ENCODE data around the gene MYL3. TPM values are rescaled to one million over a fixed set of nuclear protein-coding genes. Genes with fewer than 3 reads are reported as not detected.
A peak's percentile ranks its signal among the peaks of the same experiment; 100 is the strongest.

The MYL3 gene
- total RNA-seq, 4 donors from 2014 or later = 5.4 to 17.1 (median 8.6) TPM

- 75 to 83% methylated on average over 20 to 21 of the region's 22 CpGs for WGBS, 2 donors
- no peak overlapping the region for H3K4me3 ChIP-seq
- TF ChIP-seq, protein P1, sequence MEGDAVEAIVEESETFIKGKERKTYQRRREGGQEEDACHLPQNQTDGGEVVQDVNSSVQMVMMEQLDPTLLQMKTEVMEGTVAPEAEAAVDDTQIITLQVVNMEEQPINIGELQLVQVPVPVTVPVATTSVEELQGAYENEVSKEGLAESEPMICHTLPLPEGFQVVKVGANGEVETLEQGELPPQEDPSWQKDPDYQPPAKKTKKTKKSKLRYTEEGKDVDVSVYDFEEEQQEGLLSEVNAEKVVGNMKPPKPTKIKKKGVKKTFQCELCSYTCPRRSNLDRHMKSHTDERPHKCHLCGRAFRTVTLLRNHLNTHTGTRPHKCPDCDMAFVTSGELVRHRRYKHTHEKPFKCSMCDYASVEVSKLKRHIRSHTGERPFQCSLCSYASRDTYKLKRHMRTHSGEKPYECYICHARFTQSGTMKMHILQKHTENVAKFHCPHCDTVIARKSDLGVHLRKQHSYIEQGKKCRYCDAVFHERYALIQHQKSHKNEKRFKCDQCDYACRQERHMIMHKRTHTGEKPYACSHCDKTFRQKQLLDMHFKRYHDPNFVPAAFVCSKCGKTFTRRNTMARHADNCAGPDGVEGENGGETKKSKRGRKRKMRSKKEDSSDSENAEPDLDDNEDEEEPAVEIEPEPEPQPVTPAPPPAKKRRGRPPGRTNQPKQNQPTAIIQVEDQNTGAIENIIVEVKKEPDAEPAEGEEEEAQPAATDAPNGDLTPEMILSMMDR (IDR thresholded peaks at IDR 0.05) = no peak
- TF ChIP-seq EP300 (IDR thresholded peaks at IDR 0.05) (no peak), POLR2A (IDR thresholded peaks at IDR 0.05) (no peak)
These were observed 36.1 kb upstream of the MYL3 start for GRCh38 chr3:46899151-46900006.

GRCh38 chr3:46898321-46899150 lies 35.3 kb upstream of the MYL3 start:
- peaks cover 0 to 14% of the 10 kb centered on the region in 2 donors for H3K27me3 ChIP-seq
- WGBS, 2 donors = 27 to 30% methylated on average over 23 to 57 of the region's 71 CpGs
- peak overlapping the region in 1 of 4 donors; percentile 10 for H3K4me3 ChIP-seq
- TF ChIP-seq EP300 (IDR thresholded peaks at IDR 0.05) = no peak
- TF ChIP-seq, protein P1 (IDR thresholded peaks at IDR 0.05) = no peak
- no peak for TF ChIP-seq POLR2A (IDR thresholded peaks at IDR 0.05)
- no peak for DNase-seq (ENCODE audit: low spot score in 2 of 2)
- H3K36me3 ChIP-seq = no peaks in the 10 kb centered on the region
- H3K4me1 ChIP-seq = peaks cover 0 to 30% (median 14%) of the 10 kb centered on the region in 4 donors
- H3K9me3 ChIP-seq = no peaks in the 10 kb centered on the region
- H3K27ac ChIP-seq = no peak overlapping the region

More at GRCh38 chr3:46899151-46900006, 36.1 kb upstream of the MYL3 start:
- Histone ChIP-seq H3K9me3 (no peaks in the 10 kb centered on the region), H3K4me1 (peaks cover 0 to 27% (median 11%) of the 10 kb centered on the region in 4 donors), H3K27ac (no peak overlapping the region), H3K27me3 (peaks cover 0 to 14% of the 10 kb centered on the region in 2 donors), H3K36me3 (no peaks in the 10 kb centered on the region)
- DNase-seq (ENCODE audit: low spot score in 2 of 2) = no peak

- no peak for DNase-seq (ENCODE audit: low spot score in 2 of 2)
- H3K9me3 ChIP-seq = no peaks in the 10 kb centered on the region
- no peak for TF ChIP-seq EP300 (IDR thresholded peaks at IDR 0.05)
- TF ChIP-seq POLR2A (IDR thresholded peaks at IDR 0.05) = no peak
- TF ChIP-seq, protein P1 (IDR thresholded peaks at IDR 0.05) = no peak
- H3K4me3 ChIP-seq = no peak overlapping the region
- H3K36me3 ChIP-seq = no peaks in the 10 kb centered on the region
- 72% methylated on average over 10 to 15 of the region's 15 CpGs for WGBS, 2 donors
- H3K27me3 ChIP-seq = peaks cover 0 to 14% of the 10 kb centered on the region in 2 donors
- H3K4me1 ChIP-seq = peaks cover 0 to 37% (median 19%) of the 10 kb centered on the region in 4 donors
- H3K27ac ChIP-seq = no peak overlapping the region
These were observed 34.6 kb upstream of the MYL3 start for GRCh38 chr3:46897829-46898320.

DNA sequence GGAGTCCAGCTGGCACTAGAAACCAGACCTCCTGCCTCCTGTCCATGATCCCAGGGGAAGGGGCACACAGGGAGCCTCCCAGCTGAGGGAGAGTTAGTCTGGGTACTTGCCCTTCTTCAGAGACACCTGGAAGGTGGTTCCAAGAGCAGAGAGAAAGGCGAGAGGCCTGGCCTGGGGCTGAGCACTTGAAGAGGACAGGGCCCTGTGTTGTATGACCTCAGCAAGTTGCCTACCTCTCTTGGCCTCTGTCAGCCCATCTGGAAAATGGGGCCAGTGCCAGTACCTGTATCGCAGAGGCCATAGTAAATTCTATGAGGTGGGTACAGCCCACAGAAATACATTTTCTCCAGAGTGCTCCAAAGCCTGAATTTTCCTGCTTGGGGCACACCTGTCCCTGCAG lies 33.8 kb upstream of the MYL3 start:
- TF ChIP-seq, protein P1 (IDR thresholded peaks at IDR 0.05) = no peak
- TF ChIP-seq POLR2A (IDR thresholded peaks at IDR 0.05) (no peak), EP300 (IDR thresholded peaks at IDR 0.05) (no peak)

More for the DNA sequence above, 33.8 kb upstream of the MYL3 start:
- no peak overlapping the region for H3K27ac ChIP-seq
- no peak overlapping the region for H3K4me3 ChIP-seq
- H3K4me1 ChIP-seq = peaks cover 0 to 46% (median 27%) of the 10 kb centered on the region in 4 donors
- no peaks in the 10 kb centered on the region for H3K36me3 ChIP-seq
- peaks cover 0 to 14% of the 10 kb centered on the region in 2 donors for H3K27me3 ChIP-seq
- 92 to 100% methylated on average over 1 to 2 of the region's 2 CpGs for WGBS, 2 donors
- DNase-seq (ENCODE audit: low spot score in 2 of 2) = no peak
- H3K9me3 ChIP-seq = no peaks in the 10 kb centered on the region
